Neural progenitor cell (in vitro differentiated cells): ENCODE results near the gene TAGLN3.

Source experiments
- CTCF ChIP-seq: fragments of 200-600 bp; sonication (generic); IDR thresholded peaks from 2 replicates; pipeline ENCODE4 v1.5.1; 2017; ENCODE audit warnings: antibody characterized with exemption, mild to moderate bottlenecking
- EZH2phosphoT487 ChIP-seq: fragments of 200-600 bp; sonication (generic); IDR thresholded peaks from 2 replicates; pipeline ENCODE4 v1.6.1; 2017; ENCODE audit warnings: antibody characterized with exemption

GRCh38 chr3:112042842-112043280 lies 44.1 kb downstream of the TAGLN3 start:
- TF ChIP-seq EZH2phosphoT487 (no peak), CTCF (no peak)
